HG02642 (cell line): Measurements from ENCODE around the gene C6orf89.

Experiments used
- ATAC-seq: cut with Tn5 transposase; IDR thresholded peaks from one replicate; pipeline ENCODE4 v1.9.1; 2021; ENCODE audit warnings: mild to moderate bottlenecking; ENCODE audit not compliant: unreplicated experiment, poor library complexity

The C6orf89 gene

DNA sequence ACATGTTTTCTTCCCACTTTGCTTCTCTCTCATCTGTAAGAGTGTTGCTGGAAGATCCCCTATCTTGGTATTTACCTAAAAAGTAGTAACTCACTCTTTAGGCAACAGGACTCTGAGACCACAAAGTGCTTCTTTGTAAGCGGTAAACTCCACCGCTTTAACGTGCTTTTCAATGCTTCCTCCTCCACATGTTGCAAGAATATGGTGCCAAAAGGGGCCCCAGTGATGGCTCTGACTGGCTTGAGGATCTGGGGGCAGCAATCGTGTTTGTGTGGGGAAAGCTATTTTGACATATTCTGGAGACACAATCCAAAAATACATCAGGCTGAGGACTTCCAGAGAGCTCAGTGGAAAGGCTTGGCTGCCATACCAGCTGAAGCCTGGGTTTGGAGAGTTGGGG, 34.1 kb upstream of the C6orf89 start:
- no peak for ATAC-seq

DNA sequence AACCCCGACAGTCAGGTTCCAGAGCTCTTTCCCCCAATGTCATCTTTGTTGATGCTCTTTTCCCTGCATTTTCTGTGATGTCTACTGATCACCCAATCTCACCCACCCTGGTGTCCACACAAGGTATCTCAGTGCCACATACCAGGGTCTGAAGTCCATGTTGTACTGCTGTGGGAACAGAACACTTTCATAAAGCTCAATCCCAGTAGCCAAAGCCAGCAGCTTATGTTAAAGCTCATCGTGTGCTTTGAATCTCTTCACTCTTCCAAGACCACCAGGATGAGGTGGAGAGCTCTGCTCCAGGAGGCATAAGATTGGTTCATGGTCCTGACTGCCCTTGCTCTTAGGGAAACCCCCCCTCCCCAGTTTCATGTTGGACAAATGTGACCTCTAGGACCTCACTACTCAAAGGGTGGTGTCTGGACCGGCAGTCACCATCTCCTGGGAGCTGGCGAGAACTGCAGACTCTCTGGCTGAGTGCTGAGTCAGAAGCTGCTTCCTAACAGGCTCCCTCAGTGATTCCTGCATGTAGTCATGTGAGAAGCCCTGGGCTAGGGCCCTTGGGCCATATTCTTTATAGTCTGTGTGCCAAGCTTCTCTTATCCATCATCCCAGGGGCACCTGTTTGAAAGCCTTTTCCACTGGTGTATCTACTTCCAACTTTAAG, 33.1 kb upstream of the C6orf89 start:
- ATAC-seq, result no peak

DNA sequence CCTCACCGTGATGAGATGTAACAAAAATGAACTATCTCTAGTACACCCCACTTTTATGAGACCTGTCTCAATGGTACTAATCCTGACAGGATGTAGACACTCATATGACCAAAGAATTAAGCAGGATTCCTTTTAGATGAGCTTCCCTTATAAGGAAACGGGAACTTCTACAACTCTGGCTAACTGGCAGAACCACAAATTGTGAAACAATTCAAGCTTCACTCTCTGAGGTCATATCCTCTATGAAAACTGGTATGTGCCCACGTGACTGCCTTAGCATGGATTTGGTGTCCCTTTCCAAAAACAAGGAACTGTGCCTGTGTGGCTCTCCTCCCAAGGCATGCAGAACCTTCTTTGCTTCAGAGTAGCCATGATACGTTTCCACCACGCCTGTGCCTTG, 32.4 kb upstream of the C6orf89 start:
- ATAC-seq, result no peak

DNA sequence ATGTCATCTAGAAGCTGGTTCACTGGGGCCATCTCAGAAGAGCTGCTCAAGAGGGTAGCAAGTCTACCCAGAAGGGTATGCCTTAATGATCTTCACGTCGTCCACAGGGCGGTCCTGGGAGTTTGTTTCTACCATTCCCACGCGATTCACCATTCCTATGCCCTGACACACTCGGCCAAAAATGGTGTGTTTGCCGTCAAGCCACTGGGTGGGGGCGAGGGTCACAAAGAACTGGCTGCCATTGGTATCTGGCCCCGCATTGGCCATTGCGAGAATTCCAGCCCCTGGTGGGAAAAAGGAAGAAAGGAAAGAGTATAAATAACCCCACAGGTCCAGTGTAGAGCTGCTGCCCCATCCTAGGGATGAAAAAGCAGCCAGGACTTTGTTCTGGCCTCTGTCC, 30.0 kb upstream of the C6orf89 start:
- no peak for ATAC-seq

DNA sequence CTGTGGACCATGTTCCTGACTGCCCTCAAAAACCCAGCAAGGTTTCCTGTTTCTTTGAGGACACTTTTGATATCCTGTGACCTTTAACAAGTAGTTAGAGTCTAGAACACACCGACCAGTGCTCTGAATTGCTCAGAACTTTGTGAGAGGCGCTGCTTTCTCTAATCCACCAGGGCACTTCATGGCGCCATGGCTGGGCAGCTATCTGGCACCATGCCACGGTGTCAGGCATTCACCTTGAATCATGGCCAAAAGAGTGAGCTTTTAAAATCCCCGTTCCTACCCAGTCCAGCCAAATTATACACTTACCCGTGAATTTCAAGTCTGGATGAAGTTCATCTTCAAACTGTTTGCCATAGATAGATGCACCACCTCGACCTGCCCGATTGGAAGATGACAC, 29.5 kb upstream of the C6orf89 start:
- ATAC-seq, result no peak

DNA sequence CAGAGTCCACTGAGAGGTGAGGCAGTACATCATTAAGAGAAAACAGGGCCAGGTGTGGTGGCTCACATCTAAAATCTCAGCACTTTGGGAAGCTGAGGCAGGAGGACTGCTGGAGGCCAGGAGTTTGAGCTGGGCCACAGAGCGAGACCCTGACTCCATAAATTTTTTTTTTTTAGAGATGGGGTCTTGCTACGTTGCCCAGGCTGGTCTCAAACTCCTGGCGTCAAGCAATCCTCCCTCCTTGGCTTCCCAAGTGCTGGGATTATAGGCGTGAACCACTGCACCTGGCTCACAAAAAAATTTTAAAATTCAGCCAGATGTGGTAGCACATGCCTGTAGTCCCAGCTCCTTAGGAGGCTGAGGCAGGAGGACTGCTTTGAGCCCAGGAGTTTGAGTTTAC, 28.4 kb upstream of the C6orf89 start:
- ATAC-seq, result no peak

DNA sequence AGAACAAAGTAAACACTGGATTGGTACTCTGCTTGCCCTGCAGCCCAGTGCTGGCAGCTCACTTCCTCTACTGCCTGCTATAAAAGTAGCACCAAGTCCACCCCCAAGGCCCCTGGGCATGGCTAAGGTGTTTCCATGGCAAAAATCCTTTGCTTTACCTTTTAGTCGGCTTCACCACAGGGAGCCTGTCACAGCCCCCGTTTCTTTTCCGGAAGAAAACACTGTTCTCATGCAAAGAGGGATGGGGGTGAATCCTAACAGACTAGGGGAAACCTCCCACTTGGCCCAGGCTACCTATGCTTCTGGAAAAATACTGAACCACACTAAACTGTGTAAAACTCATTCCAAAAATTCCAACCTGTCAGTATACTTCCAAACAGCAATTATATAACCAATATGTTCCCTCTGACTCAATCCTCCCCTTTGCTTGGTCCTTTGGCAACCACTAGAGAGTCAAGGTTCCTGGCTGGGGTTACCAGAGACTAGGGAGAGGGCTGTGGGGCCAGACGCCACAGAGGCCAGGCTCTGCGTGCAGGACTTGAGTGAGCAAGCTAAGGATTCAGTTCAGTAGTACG, 27.3 kb upstream of the C6orf89 start:
- no peak for ATAC-seq

DNA sequence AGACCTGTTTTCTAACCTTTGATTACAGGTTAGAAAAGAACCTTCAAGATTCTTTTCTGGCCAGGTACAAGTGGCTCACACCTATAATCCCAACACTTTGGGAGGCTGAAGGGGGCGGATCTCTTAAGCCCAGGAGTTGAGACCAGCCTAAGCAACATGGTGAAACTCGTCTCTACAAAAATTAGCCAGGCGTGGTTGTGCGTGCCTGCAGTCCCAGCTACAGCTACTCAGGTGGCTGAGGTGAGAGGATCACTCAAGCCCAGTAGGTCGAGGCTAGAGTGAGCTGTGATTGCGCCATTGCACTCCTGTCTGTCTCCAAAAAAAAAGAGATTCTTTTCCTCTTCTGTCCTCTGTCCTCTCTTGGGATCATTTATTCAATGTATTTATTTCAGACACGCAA, 25.6 kb upstream of the C6orf89 start:
- ATAC-seq, result no peak

DNA sequence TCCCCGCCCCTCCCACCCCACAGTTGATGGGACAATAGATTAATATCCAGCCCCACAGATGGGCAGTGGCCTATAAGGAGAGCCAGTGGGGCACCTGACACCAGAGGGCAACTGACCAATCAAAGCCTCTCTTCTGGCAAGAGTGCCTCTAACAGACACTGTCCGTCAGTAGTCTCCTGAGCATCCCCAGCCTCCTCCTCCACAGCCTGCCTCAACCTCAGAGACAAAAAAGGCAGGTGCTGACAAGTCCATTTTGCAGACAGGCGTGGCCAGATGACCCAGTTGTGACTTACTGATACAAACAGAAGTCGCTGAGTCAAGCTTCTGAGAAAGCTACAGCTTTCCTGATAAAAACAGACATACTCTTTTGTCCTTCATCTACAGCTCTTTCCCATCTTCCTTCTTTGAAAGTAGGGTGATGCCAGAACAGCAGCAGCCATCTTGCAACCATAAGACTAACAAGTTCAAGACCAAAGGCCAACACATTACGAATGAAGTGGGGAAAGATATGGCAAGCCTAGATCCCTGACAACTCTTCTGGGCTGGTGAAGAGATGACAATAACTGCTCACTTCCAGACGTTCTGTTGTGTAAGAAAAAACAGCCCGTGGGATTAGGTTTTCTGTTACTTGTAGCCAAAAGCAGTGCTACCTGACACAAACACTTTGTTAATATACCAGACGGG, 23.4 kb upstream of the C6orf89 start:
- ATAC-seq, result no peak

DNA sequence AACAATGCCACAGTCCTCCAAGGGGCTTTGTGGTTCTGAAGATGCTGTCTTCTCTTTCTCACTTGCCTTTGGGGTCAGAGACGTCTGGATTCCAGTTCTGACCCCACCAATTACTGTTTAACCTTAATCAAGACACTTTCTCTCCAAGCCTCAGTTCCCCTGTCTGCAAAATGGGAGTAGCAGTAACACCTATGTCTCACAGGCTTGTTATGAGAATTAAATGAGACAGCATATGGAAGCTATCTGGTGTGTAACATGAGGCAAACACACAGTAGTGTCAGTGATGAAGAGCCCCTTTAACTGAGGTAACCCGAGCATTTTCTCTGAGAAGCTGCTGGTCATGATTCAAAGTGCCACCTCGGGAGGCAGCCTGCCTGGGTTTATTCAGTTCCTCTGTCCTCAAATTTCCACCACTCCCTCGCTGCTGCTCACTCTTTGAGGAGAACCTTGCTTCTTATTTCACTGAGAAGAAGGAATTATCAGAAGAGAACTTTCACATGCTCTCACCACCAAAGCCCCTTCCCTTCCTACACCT, 22.8 kb upstream of the C6orf89 start:
- ATAC-seq, result no peak

DNA sequence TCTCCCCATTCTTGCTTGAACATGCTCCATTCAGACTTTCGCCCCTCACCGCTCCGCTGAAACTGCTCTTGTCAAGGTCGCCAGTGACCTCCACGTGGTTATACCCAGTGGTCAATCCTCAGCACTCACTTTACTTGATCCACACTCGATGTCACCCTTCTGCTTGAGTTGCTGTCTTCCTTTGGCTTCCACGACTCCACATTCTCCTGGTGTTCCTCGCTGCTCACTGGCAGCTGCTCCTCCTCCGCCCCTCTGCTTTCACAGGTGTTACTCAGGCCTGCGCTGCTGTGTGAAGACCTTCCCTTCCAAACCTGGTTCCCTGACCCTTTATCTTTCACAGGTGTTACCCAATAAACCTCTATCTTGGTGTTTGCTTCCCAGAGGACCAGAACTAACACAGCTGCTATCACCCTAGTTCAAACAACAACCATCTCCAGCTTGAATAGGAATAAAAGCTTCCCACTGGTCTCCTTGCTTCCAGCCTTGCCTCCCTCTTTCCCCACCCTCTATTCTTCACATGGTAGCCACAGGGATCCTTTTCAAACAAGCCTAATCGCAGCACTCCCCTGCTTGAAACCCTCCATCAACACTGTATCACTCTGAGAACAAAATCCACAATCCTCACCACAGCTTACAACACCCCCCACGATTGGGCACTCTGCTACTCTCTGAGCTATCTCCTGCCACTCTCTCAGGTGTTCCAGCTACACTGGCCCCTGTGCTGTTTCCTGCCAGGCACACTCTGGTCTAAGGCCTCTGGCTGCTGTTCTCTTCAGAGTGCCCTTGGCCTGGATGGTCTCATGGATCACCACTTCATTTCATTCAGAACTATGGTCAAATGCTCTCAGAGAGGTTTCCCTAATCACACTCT, 21.8 kb upstream of the C6orf89 start:
- ATAC-seq, result no peak

DNA sequence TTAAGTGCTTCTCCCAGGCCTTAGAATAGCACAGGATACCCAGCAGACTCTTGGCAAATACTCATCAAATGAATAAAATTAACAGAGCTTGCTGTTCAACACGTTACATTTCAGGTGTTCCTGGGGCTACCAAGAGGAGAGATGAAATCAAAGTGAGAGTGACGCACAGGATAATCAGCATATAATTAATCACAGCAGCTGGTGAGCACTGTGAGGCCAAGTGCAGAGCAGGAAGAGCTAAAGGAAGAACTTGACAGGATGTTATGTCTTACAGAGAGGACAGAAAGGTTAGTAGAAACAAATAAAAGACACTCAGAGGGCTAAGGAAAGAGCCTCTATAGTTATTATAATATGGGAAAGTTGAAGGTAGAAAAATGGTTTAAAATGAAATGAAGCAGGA, 19.9 kb upstream of the C6orf89 start:
- ATAC-seq, result no peak

DNA sequence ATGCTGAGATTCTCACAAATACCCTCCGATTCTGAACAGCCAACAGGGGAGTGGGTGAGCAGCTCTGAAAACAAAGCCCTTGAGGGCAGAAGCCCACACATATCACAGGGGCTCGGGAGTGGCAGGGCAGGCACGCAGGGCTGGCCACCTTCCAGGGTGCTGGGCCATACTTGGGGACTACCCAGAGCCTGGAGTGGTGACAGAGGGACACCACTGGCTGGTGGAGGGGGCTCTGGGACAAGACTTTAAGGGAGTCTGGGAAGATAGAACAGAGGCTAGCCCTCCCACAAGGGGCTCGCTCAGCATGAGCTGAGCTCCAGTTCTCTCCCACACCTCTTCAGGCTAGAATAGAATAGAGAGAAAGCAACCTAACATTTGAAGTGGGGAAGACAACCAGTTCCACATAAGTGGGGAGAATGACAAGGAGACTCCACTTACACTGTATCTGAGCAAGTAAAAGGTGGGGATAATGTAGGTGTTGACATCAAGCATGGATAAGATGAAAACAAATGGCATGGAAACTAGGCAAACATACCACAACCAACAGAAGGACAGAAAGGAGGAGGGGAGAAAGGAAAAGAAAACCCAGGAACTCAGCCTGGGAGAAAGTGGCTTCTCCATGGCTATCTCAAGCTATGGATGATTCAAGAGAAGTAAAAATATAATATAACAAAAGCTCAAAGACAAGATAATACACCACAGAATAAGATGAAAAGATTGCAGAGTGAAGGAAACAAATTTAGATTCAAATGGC, 18.1 kb upstream of the C6orf89 start:
- no peak for ATAC-seq

DNA sequence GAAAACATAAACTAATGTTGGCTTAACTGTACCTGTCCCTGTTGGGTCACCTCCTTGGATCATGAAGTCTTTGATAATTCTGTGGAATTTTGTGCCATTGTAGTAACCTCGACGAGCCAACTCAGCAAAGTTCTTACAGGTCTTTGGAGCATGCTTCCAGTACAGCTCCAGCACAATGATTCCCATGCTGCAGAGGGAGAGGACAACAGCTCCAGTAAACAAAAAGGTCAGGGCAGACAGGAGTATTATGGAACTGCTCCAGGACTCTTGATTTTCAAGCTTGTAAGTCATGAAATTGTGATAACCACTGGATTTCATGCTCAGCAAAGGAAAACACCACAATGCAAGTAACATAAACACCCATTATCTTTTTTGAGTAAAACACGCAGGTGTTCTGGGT, 14.1 kb upstream of the C6orf89 start:
- ATAC-seq, result no peak

DNA sequence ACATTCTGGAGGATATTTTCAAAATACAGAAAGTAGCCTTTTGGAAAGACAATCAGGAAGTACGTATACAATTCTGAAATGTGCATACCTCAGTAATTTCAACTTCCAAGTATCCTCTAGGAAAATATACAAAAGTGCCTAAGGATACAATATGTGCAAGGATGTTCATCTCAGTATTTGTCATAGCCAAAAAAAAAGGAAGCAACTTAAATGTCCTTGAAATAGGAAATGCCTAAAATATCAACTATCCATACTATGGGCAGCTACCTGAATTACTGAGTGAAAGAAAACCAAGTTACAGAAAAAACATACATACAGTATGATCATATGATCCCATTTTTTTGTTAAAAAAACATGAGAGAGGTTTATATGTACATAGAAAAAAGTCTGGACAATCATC, 12.6 kb upstream of the C6orf89 start:
- ATAC-seq, result no peak

DNA sequence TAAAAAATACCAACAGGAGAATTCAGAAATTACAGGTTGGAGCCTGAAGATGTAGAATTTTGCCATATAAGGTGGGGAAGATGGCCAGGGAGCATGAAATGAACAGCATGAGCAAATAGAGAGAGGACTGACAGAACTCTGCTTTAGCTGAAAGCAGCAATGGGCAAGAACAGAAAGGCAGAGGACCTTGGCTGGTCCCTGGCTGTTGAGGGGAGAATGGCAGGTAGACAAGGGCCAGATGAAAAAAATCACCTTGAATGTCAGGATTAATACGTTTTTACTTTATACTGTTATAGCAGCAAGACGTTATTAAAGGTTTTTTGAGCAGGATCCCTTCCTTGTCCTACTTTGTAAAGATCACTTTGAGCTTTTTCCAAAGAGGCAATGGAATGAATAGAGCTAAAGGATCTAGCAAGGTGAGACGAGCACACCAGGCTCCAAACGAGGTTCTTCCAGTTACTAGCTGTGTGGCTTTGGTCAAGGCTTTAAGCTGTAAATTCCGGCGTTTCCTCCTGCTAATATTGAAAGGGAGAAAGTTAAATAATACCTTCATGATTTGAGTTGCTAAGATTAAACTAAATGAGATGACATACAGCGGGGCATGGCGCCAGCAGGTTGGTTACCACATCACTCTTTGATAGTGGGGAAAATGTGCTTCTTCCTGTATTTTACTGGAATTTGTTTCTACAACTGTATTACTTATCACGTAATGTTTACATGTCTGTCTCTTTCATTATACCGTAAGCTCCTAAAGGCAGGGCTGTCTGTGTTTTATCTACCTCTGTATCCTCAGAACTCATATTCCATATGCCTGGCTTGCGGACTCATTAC, 11.9 kb upstream of the C6orf89 start:
- no peak for ATAC-seq

DNA sequence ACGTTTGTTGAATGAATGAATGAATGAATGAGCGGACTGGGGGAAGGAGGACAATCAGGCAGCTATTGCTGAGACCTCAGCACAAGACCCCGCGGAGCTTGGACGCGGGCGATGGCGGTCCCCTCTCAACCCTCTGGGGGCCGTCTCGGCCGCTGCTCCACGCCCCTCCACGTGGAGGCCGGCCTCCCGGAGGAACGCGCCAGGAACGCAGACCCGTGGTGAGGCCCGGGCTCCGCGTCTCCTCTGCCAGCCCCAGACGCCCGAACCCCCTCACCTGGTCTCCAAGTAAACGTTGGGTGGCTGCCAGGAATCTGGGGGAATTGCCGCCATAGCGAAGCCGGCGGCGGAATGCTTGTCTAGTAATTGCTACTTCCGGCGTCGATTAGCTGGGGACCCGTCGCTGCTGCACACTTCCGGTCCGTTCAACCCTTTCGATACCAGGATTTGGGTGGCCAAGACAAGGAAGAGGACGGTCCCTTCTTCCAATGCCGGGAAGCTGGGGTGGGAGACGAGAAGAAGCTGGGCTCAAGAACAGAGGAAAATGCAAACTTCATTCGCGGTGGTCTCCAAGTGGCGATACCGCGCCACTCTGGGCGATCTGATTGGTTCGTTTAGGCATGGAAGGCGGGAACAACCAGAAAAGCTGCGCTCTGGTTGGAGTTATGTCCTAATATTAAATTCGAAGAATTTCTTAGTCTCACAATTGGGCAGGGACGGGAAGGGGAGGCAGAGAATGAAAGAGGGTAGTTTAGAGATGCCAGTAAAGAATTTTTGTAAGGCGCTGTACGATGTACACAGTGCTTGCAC, 11.1 kb upstream of the C6orf89 start, which contains the start of gene PPIL1:
PPIL1 (minus strand) TSS at position 361 of the 807 bp plus-strand sequence; CDS start at position 330, 31 bp downstream.
- peak; percentile 87 for ATAC-seq

DNA sequence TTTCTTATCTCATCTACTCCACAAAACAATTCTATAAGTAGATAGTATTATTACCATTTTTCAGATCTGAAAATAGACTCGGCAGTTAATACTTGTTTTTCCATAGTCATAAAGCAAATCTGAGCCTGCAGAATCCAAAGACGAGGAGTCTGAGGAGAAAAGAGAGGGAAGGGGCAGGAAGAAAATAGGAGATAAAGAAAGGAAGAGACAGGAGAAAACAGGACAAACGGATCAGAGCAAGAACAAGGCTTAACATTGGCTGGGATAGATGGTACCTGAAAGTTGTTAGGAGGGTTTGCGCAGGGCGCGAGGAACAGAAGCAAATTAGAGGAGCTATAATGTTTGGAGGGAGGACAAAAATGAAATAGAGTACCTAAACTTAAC, 10.5 kb upstream of the C6orf89 start:
- ATAC-seq, result no peak
